SU-DHL-6 (cell line): ENCODE measurements around the gene NRP1.

Experiments used
- H2AFZ ChIP-seq: fragments of 200-600 bp; sonication (generic); 2 replicates; pipeline ENCODE4 v1.6.1; 2014; ENCODE audit warnings: low read depth, mild to moderate bottlenecking, moderate library complexity, mixed read lengths, antibody characterized with exemption, low read length; ENCODE audit not compliant: severe bottlenecking
- H3F3A ChIP-seq: fragments of 200-600 bp; shearing (Covaris generic); 2 replicates; pipeline ENCODE4 v1.6.0; 2016; ENCODE audit warnings: antibody characterized with exemption, mild to moderate bottlenecking; ENCODE audit not compliant: insufficient read depth
- H3K27ac ChIP-seq: fragments of 200-600 bp; sonication (generic); 2 replicates; pipeline ENCODE4 v1.5.1; 2016; ENCODE audit warnings: low read depth, mild to moderate bottlenecking, low read length, moderate library complexity, mixed read lengths
- H3K27me3 ChIP-seq: fragments of 200-600 bp; sonication (generic), shearing (Covaris generic); 2 replicates; pipeline ENCODE4 v1.6.0; 2014; ENCODE audit warnings: mild to moderate bottlenecking, low read length
- H3K36me3 ChIP-seq: fragments of 200-600 bp; sonication (generic); 2 replicates; pipeline ENCODE4 v1.6.1; 2014; ENCODE audit warnings: mild to moderate bottlenecking, low read length, mixed read lengths
- H3K4me2 ChIP-seq: fragments of 300-600, 200-600 bp; shearing (Covaris generic), sonication (generic); 2 replicates; pipeline ENCODE4 v1.6.0; 2014; ENCODE audit warnings: low read length, low read depth, mild to moderate bottlenecking; ENCODE audit not compliant: poor library complexity, severe bottlenecking
- H3K4me3 ChIP-seq: fragments of 200-600 bp; sonication (generic); 2 replicates; pipeline ENCODE4 v1.5.1; 2014; ENCODE audit warnings: antibody characterized with exemption, low read length, mild to moderate bottlenecking, mixed read lengths; ENCODE audit not compliant: insufficient read depth, poor library complexity, severe bottlenecking
- H3K79me2 ChIP-seq: fragments of 200-600 bp; sonication (generic); 2 replicates; pipeline ENCODE4 v1.6.1; 2014; ENCODE audit warnings: mild to moderate bottlenecking, low read length, moderate library complexity; ENCODE audit not compliant: insufficient read depth
- H3K9ac ChIP-seq: fragments of 200-600 bp; sonication (generic); 2 replicates; pipeline ENCODE4 v1.7.0; 2014; ENCODE audit warnings: mild to moderate bottlenecking, low read length
- H3K9me2 ChIP-seq: fragments of 200-600 bp; sonication (generic); replicated peaks from 2 replicates; pipeline ENCODE4 v1.6.1; 2014; ENCODE audit warnings: low read length; ENCODE audit not compliant: insufficient read depth
- H3K9me3 ChIP-seq: fragments of 200-600 bp; sonication (generic); 2 replicates; pipeline ENCODE4 v1.6.1; 2014; ENCODE audit warnings: low read length, mixed read lengths; ENCODE audit not compliant: insufficient read depth
- H4K20me1 ChIP-seq: fragments of 200-600 bp; sonication (generic); 2 replicates; pipeline ENCODE4 v1.6.1; 2014; ENCODE audit warnings: low read depth, mild to moderate bottlenecking, antibody characterized with exemption, low read length, moderate library complexity, mixed read lengths
- CTCF ChIP-seq: fragments of 200-600 bp; sonication (generic); IDR thresholded peaks from one replicate; pipeline ENCODE4 v1.5.1; 2017; ENCODE audit warnings: antibody characterized with exemption, mild to moderate bottlenecking, low read length, moderate library complexity; ENCODE audit not compliant: insufficient read depth, poor library complexity, severe bottlenecking
- EZH2phosphoT487 ChIP-seq: fragments of 200-600 bp; sonication (generic), shearing (Covaris generic); conservative IDR thresholded peaks from 2 replicates; pipeline ENCODE4 v1.6.1; 2018; ENCODE audit warnings: mild to moderate bottlenecking, antibody characterized with exemption, low read length, moderate library complexity, mixed read lengths

Gene NRP1

GRCh38 chr10:33314811-33315561, 19.5 kb downstream of the NRP1 start:
- Histone ChIP-seq H3K4me2 (no peak overlapping the region), H3K27ac (no peak overlapping the region), H3K36me3 (no peaks in the 10 kb centered on the region), H3K9ac (no peak overlapping the region), H2AFZ (no peak overlapping the region), H3K9me3 (no peaks in the 10 kb centered on the region), H3F3A (no peaks in the 10 kb centered on the region), H3K79me2 (no peaks in the 10 kb centered on the region), H3K9me2 (no peaks in the 10 kb centered on the region), H4K20me1 (no peaks in the 10 kb centered on the region), H3K4me3 (no peak overlapping the region), H3K27me3 (no peaks in the 10 kb centered on the region)
- TF ChIP-seq CTCF: no peak
- TF ChIP-seq EZH2phosphoT487: no peak

GRCh38 chr10:33311640-33312039, 22.8 kb downstream of the NRP1 start:
- H4K20me1 ChIP-seq: no peaks in the 10 kb centered on the region

GRCh38 chr10:33310853-33311252, 23.6 kb downstream of the NRP1 start:
- TF ChIP-seq CTCF (no peak), EZH2phosphoT487 (no peak)
- Histone ChIP-seq H3K4me2 (no peak overlapping the region), H3K9me3 (no peaks in the 10 kb centered on the region), H3K9ac (no peak overlapping the region), H3K79me2 (no peaks in the 10 kb centered on the region), H4K20me1 (no peaks in the 10 kb centered on the region), H3K27ac (no peak overlapping the region), H2AFZ (no peak overlapping the region), H3F3A (no peaks in the 10 kb centered on the region), H3K9me2 (no peaks in the 10 kb centered on the region), H3K36me3 (no peaks in the 10 kb centered on the region), H3K27me3 (no peaks in the 10 kb centered on the region), H3K4me3 (no peak overlapping the region)

More at GRCh38 chr10:33311640-33312039, 22.8 kb downstream of the NRP1 start:
- no peaks in the 10 kb centered on the region for H3K36me3 ChIP-seq
- H3K27me3 ChIP-seq: no peaks in the 10 kb centered on the region
- no peak overlapping the region for H3K4me3 ChIP-seq
- H2AFZ ChIP-seq: no peak overlapping the region
- H3K9me3 ChIP-seq: no peaks in the 10 kb centered on the region
- H3K9ac ChIP-seq: no peak overlapping the region
- H3K27ac ChIP-seq: no peak overlapping the region
- no peaks in the 10 kb centered on the region for H3K79me2 ChIP-seq
- no peak overlapping the region for H3K4me2 ChIP-seq
- TF ChIP-seq EZH2phosphoT487 (no peak), CTCF (no peak)
- H3K9me2 ChIP-seq: no peaks in the 10 kb centered on the region
- no peaks in the 10 kb centered on the region for H3F3A ChIP-seq
